ENCODE measurements around the gene SOX18.

The SOX18 gene

DNA sequence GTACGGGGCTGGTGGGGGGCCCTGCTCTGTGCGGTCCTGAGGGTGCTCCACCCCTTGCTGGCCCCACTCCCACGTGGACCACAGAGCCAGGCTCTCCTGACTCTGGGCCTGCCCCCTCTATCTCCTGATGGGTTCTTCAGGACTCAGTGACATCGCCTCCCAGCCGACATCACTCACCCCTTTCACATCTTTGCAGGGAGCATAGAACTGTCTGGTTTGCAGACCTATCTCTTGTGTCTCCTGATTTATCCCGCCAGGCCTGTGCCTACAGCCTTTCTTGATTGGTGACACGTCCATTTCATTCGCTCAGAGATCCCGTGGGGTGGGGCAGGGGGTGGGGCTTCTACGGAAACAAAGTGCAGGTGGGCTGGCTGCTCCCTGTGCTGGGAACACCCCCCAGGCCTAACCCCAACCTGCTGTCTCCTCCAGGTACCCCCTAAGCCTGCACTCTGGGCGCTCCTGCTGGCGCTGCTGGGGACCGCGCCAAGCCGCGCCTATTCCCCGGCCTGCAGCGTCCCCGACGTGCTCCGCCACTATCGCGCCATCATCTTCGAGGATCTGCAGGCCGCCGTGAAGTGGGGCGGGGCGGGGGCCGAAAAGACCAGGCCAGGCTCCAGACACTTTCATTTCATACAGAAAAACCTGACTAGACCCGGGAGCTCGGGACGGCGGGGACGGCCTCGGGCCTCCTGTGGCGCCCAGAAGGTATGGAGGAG is 11.8 kb downstream of the SOX18 start:
- no peak for DNase-seq (ENCODE audit: low spot score)

DNA sequence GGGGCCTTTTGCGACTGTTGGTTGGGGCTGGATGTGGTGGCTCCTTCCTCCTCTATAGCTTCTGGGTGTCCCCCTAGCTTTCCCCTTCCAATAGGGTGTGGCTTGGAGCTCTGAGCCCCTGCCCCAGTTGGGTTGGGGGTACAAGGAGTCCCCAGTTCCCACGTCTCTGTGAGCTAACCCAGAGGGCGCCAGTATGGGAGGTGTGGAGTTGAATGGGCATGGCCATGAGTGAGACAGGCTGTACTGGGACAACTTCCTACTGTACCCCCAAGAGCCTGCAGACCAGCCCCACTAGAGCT is 12.3 kb downstream of the SOX18 start:
- no peak for DNase-seq (ENCODE audit: low spot score)

DNA sequence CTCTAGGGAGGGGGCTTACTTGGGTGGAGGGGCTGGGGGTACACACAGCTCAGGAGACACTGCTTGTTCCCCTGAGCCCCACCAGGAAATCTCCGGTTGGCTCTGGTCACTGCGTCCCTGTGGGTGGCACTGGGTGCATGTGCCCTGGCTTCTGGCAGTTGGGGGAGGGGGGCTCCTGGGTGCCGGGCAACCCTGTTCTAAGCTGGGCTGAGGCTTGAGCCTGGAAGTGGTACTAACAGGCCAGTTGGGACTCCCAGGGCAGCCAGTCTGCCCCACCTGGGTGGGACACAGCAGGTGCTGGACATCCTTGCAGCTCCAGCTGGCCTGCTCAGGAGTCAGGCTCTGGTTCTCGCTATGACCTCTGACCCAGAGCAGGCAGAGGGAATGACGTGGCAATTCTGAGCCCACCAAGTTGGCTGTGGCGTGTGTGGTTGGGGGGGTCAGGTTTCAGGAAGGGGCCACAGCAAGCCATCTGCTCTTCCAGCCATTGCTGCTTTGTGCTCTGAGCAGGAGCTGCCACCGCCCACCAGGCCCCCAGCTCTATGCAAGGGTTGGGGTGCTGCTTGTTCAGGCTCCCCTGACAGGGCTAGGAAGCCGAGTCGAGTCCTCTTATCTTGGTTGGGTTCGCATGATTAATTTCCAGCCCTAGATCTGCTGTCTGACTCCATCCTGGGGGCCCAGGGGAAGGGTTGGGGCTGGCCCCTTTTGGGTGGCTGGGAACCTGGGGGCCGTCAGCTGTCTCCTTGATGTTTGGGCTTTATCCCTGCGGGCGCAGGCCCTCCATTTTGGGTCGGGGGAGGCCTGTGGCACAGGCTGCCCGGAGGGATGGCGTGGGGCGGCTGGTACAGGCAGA is 12.9 kb downstream of the SOX18 start:
- no peak for DNase-seq (ENCODE audit: low spot score)

DNA sequence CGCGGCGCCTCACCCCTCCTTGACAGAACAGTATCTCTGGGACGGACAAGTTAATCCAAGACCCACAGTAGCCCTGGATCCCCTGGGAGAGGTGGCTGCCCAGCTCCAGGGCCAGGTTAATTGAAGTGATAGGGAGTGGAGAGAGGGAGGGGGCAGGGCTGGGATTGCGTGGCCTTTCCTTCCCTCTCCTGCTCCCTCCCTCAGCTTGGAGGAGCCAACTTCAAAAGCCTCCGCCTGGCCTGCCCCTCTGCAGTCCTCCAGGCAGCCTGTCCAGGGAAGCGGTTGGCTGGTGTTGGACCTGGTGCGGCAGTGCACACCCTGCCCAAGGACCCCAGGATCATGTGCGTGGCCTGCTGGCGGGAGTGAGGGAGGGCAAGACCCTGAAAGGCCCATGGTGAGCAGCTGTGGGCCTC is 13.5 kb downstream of the SOX18 start, which contains the start of gene C20orf204:
Gene C20orf204, plus strand, starts transcription at position 250 of the 413 bp plus-strand sequence. Its CDS starts 142 bp downstream, at position 392.
- DNase-seq (ENCODE audit: low spot score), result no peak

DNA sequence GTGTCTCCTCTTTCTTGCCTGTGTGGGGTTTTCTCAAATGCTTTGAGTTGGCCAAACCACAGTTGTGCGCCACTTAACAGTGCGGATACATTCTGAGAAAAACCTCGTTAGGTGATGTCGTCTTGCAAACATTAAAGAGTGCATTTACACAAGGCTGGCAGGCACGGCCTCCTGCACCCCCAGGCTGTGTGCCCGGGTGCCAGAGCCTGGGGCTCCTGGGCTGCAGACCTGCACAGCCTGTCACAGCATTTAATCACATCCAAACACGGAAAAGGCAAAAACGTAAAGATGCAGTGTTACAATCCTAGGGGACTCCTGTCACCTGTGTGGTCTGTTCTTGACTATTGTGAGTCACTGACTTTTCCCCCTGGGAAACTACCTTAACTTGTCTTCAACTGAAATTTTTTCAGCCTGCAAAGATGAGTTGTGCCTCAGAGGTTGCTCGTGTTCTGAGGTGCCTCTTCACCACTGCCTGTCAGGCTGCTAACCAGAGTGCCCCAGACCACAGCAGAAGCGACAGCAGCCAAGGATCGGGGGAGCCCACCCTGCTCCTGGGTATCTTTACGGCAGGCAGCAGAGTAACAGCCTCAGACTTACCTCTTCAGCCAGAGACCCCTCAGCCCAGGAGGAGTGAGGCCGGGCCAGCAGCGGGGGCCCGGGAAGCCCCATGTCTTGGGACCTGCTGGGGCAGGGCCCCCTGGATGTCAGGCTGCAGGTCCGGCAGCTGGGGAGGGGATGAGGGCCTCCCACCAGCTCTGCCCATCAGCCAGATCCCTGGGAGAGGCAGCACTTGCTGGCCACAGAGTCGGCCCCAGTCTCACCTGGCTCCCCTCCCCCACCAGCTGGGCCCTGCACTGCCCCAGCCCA is 14.1 kb downstream of the SOX18 start:
- DNase-seq (ENCODE audit: low spot score), result no peak

DNA sequence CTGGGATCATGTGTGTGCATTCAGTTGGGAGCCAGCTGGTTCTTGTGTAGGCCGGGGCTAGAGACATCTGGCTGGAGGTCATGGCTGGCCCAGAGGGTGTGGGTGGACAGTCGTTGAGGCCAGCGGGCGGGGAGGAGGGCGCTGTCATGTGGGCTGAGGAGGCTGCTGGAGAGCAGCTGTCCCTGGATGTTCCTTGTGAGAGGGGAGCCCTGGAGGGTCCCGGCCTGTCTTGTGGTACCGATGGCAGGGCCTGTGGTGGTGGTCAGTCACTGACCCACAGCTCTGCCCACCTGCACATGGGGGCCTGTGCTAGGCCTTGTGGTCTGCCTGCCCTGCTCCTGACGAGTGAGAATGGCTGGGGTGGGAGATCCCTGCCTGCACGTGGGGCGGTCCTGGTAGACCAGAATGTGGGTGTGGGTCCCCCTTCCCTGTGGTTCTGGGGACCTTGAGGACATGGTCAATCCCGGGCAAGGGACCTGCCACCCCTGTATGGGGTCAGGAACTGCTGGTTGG is 15.4 kb downstream of the SOX18 start:
- no peak for DNase-seq (ENCODE audit: low spot score)

DNA sequence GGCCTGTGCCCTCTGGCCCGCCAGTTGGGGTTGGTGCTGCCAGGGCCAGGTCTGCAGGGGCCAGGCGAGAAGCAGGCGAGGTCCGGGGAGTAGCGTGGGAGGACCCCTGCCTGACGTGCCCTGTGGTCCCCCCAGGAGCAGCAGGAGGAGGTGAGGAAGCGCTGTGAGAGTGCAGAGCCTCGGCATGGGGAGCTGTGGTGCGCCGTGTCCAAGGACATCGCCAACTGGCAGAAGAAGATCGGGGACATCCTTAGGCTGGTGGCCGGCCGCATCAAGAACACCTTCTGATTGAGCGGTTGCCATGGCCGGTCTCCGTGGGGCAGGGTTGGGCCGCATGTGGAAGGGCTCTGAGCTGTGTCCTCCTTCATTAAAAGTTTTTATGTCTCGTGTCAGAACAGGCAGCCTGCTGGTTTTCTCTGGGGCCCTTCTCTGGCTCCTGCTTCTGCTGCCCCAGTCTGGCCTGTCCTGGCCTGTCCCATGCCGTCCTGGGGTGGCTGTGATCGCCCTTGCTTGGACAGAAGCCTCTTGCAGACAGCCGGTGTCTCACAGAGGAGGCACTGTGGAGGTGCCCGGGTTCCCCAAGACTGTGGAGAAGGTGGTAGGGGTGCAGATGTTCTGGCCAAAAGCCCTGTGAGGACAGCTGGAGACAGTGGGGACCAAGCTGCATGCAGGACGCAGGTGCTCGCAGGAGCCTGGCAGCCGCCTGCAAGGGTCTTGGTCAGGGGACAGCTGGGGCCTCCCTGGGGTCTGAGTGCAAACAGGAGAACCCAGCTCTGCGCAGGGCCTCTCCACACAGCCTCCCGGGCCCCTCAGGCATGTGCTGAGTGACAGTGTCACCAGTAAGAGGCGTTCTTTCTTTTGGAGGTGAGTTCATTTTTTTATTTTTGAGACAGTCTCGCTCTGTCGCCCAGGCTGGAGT is 16.5 kb downstream of the SOX18 start:
- DNase-seq (ENCODE audit: low spot score), result no peak

DNA sequence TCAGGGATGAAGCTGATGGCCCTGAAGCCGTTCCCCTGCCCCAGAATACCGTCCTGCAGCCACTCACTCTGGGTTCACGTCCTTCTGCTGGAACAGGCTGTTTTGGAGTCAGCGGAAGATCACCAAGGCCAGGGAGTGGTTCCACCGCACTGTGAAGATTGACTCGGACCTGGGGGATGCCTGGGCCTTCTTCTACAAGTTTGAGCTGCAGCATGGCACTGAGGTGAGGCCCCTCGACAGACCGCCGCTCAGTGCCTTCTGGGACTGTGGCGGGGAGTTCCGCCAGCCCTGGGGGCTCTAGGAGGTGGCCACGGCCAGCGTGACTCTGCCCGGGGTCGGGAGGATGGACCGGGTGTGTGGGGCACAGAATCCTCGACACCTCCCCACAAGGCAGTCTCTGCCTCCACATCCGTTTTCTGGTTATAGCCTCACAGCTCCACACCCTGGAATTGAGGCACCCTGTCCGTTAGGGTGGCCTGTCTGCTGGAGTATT is 17.6 kb downstream of the SOX18 start:
- no peak for DNase-seq (ENCODE audit: low spot score)

DNA sequence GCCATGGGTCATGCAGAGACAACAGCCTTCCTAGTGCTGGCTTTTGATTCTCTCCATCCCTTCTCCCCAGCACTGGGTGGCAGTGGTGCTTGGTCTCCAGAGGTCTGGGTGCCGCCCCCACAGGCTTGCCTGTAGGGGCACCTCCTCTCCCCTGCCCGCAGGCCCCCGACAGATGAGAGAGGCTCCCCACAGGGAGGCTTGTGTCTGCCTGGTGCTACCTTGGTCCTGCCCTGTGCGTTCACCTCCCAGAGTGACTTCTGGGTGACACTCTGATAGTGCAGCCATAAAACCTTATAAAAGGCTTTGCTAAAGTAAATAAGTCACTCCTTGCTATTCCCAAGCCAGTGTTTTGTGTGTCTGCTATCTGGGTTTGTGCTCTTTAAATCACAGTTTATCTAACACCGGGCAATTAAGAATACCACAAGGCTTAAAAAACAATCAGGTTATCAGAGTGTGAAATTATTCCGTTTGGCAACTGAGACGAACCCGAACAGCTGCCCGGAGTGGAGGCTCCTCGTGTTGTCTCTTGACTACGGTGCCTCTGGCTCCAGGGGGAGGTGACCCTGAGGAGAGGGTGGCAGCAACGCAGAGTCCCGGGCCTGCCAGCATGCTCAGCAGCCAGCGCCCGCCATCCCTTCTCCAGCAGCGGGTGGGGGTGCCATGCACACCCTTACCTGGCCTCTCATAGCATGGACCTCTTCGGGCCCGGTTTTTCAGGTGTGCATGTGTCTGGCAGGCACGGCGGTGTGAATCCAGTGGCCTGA is 18.9 kb downstream of the SOX18 start:
- DNase-seq (ENCODE audit: low spot score), result no peak

DNA sequence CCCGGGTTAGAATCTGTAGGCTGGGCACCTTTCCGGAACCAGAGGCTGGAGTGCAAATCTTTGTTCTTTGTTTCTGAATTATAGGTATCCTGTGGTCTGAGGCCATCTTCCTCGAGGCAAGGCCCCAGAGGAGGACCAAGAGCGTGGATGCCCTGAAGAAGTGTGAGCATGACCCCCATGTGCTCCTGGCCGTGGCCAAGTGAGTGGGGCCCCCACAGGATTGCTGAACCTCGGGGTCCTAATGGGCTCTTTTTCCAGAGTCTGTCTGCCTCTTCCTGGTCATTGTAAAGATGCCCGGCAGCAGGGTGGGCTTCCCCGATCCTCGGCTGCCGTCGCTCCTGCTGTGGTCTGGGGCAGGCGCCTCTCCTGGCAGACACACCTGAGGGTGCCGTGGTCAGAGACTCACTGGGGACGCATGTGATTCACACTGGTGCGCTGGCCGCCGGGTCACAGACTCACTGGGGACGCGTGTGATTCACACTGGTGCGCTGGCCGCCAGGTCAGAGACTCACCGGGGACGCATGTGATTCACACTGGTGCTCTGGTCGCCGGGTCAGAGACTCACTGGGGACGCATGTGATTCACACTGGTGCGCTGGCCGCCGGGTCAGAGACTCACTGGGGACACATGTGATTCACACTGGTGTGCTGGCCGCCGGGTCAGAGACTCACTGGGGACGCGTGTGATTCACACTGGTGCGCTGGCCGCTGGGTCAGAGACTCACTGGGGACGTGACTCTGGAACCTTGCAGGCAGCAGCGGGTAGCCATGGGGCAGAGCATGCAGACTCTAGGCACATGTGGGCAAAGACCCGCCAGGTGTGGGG is 19.9 kb downstream of the SOX18 start:
- DNase-seq (ENCODE audit: low spot score), result no peak

DNA sequence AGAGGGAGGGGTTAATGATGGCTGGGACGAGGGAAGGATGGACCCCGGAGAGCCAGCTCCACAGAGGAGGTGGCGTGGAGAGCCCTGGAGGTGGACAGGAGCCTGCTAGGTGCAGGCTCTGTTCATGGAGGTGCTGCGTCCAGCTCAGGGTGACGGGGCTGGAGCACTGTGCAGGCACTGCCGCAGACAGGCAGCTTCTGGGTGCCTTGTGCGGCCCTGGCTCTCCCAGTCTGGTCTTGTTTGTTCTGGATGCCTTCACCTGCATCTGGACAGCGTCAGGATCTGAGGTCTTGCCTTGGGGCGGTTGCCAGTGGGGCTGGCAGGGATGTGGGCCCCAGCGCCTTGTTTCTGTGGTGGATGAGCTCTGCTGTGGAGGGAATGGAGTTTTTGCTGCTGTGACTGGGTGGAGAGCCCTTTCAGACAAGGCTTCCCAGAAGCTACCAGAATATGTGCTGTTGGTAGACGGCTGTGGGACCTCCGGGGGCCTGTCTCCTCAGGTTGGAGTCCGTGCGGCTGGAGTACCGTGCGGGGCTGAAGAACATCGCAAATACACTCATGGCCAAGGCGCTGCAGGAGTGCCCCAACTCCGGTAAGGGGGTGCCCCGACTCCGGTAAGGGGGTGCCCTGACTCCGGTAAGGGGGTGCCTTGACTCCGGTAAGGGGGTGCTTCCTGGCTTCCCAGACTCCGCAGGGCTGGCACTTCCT is 21.3 kb downstream of the SOX18 start:
- no peak for DNase-seq (ENCODE audit: low spot score)

DNA sequence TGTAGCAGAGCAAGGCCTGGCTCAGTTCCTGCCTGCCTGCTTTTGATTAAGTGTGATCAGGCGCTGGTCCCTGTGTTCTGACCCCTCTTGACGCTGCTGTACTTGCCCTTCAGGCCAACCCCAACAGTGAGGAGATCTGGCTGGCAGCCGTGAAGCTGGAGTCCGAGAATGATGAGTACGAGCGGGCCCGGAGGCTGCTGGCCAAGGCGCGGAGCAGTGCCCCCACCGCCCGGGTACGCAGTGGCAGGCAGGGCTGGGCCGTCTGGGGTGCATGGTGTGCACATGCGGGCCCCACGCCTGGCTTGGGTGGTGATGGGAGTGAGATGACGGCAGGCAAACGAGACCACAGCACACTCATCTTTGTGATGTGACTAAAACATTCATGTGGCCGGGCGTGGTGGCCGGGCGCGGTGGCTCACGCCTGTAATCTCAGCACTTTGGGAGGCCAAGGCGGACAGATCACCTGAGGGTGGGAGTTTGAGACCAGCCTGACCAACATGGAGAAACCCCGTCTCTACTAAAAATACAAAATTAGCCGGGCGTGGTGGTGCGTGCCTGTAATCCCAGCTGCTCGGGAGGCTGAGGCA is 23.5 kb downstream of the SOX18 start:
- DNase-seq (ENCODE audit: low spot score), result no peak

DNA sequence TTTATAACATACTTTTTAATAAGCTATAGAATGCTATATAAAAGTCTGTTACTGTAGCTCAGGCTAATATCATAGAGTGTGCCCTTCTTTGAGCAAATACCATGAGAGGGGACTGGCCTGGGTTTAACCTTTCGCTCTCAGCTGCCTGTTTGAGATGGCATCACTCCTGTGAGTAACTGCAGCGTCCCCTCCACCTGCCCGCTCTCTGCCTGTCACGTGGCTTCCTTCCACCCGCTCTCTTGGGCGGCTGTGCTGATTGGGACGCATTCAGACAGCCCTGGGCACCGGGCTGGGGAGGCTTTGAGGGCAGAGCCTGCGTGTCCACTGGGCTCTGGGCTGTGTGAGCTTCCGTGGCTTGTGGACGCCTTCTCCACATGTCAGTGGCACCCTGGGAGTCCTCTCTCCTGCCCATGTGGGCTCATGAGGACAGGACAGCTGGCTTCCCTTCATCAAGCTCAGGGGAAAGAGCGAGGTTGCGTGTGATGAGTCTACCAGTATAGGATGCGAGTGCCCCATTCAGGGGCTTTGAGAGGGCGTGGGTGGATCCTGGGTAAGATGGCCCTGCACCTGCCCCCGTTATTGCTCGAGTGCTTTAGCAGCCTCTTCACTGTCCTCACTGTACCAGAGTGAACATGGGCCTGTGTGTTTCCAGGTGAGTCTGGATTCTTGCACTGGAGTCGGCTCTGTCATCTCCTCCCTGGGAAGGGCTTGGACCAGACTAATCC is 24.2 kb downstream of the SOX18 start:
- no peak for DNase-seq (ENCODE audit: low spot score)

DNA sequence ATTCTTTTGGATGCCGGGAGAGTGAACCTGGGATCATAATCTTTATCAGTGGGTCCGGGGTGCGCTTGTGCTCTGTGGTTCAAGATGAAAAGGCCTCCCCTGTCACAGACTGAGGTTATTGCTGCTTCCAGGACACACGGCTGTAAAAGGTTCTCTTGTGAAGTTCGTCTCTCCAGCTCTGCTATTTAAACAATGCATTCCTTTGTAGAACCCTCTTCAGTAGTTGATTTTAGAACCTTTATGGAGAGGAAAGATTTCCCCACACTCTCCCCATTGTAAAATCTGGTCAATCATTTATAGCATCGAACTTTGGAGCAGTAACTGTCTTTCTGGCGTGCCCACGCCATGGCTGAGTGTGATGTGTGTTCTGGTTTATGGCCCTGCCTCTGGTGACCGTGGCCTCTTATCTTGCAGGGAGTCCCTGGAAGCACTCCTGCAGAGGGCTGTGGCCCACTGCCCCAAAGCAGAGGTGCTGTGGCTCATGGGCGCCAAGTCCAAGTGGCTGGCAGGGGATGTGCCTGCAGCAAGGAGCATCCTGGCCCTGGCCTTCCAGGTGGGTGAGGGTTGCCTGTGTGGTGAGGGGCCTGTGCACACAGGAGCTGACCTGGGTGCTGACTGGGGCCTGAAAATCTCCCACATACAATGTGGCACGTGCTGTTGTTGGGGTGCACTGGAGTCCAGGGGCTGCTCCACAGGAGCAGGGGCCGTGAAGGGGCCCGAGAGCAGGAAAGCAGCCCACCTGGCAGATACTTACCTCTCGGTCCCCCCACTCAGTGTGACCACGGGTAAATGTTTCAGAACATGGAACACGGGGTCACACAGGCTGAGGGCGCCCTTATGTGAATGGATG is 25.1 kb downstream of the SOX18 start:
- no peak for DNase-seq (ENCODE audit: low spot score)

DNA sequence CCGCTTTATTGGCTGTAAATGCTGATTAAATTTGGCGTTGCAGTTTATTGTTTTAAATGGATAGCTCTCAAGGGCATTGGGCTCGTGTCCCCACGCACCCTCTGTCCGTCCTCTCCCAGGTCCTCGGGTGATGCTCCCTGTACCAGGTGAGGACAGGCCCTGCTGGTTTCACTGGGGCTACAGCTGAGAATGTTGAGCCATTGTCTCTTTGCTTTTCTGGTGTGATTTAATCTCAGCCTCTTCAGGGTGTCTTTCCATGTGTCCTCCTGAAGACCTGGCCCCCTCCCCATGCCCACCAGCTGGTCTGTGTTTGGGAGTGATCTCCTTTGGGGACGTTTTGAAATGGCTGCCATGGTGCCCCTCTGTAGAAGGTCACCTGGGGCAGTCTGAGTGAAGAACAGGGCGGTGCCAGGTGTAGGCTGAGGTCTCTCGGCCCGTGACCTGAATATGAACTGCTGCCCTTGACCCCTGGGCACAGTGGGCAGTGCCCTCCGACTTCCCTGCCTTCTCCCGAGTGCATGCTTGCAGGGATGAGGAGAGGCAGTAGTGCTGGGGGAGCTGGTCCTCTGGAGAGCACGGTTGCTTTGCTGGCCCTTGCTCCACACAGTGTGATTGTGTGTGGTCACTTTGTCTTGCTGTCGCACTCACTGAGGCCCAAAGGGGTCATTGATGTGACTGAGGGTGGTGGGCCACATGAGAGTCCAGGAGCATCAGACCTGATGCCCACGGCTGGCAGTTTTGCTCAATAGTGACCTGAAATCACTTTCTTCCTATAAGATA is 25.9 kb downstream of the SOX18 start:
- DNase-seq (ENCODE audit: low spot score), result no peak

All from Ammon's horn (tissue), 1 donor.